ENCODE data around the gene RFTN1. TPM values are rescaled to one million over a fixed set of nuclear protein-coding genes. Genes with fewer than 3 reads are reported as not detected.

The RFTN1 gene
- total and polyA plus RNA-seq, 2 of the 8 experiments (the other 6 are each of a cell fraction or from before 2014, with no cell fraction given): 4.6 to 6.7 TPM

- DNase-seq (ENCODE audit: low read depth in 1 of 2, low spot score in 2 of 2): no peak
- Histone ChIP-seq H4K5ac (ENCODE audit: insufficient read length, low read depth, low read length) (no peak overlapping the region), H3K4me3 (ENCODE audit: extremely low read depth in 1 of 4, insufficient read depth in 2 of 4, low read depth in 3 of 4, low read length in 4 of 4) (no peak overlapping the region), H3K4ac (replicated peaks; ENCODE audit: insufficient read length, low read depth, low read length) (no peak overlapping the region), H3K23me2 (ENCODE audit: low read depth, low read length) (no peaks in the 10 kb centered on the region), H3K56ac (replicated peaks; ENCODE audit: insufficient read length, low read depth, low read length) (no peak overlapping the region), H2BK15ac (ENCODE audit: low read length) (no peak overlapping the region), H3K14ac (ENCODE audit: insufficient read length) (no peak overlapping the region), H3K27me3 (replicated peaks in 1 of 4; ENCODE audit: control insufficient read depth in 3 of 4, extremely low read depth in 1 of 4, insufficient read depth in 3 of 4, low read length in 3 of 4) (no peaks in the 10 kb centered on the region), H2BK20ac (ENCODE audit: low read length) (no peak overlapping the region), H4K20me1 (replicated peaks in 1 of 2; ENCODE audit: control insufficient read depth in 1 of 2, insufficient read depth in 2 of 2, low read length in 2 of 2) (no peaks in the 10 kb centered on the region), H3K9ac (replicated peaks in 1 of 4; ENCODE audit: extremely low read depth in 1 of 4, low read depth in 3 of 4, low read length in 3 of 4) (no peak overlapping the region), H2AK5ac (ENCODE audit: low read depth, low read length) (no peak overlapping the region), H3K4me1 (replicated peaks in 1 of 4; ENCODE audit: control insufficient read depth in 3 of 4, insufficient read depth in 4 of 4, low read length in 3 of 4) (peaks cover 0 to 2% (median 0%) of the 10 kb centered on the region in 4 experiments; a peak in 1 of 7 replicates), H2BK5ac (ENCODE audit: low read depth, low read length) (no peak overlapping the region), H3K9me3 (ENCODE audit: insufficient read depth in 2 of 2, low read depth in 1 of 2, low read length in 1 of 2) (no peaks in the 10 kb centered on the region), H3K36me3 (ENCODE audit: control insufficient read depth in 2 of 4, insufficient read depth in 4 of 4, low read length in 3 of 4) (no peaks in the 10 kb centered on the region), H3K79me1 (ENCODE audit: low read depth, low read length) (no peaks in the 10 kb centered on the region), H3K23ac (ENCODE audit: insufficient read length) (no peak overlapping the region), H4K91ac (replicated peaks; ENCODE audit: insufficient read length, low read length) (no peak overlapping the region), H2BK12ac (ENCODE audit: low read depth, low read length) (no peak overlapping the region), H4K8ac (ENCODE audit: extremely low read depth, insufficient read depth, low read length) (no peak overlapping the region), H3K18ac (ENCODE audit: extremely low read depth, low read length) (no peak overlapping the region), H3K4me2 (ENCODE audit: insufficient read depth in 1 of 2, low read depth in 2 of 2, low read length in 2 of 2) (no peak overlapping the region), H3K27ac (ENCODE audit: low read depth, low read length) (no peak overlapping the region), H2AFZ (ENCODE audit: low read length) (no peak overlapping the region), H2BK120ac (replicated peaks; ENCODE audit: low read depth, low read length) (no peak overlapping the region), H3K79me2 (ENCODE audit: control insufficient read depth in 1 of 2, insufficient read depth in 2 of 2, low read length in 2 of 2) (no peaks in the 10 kb centered on the region)
- no peak for TF ChIP-seq EZH2 (IDR thresholded peaks at IDR 0.05; ENCODE audit: low read depth, low read length, severe bottlenecking)
- no peak for TF ChIP-seq SP4 (IDR thresholded peaks at IDR 0.05; ENCODE audit: low read length)
- TF ChIP-seq MAFK (IDR thresholded peaks at IDR 0.05; ENCODE audit: low read depth, low read length): no peak
- no peak for TF ChIP-seq ATF2 (IDR thresholded peaks at IDR 0.05; ENCODE audit: low read length)
- no peak for TF ChIP-seq CBX5 (IDR thresholded peaks at IDR 0.05; ENCODE audit: low read depth, low read length)
- TF ChIP-seq CHD1 (IDR thresholded peaks at IDR 0.05; ENCODE audit: low read depth, low read length): no peak
- no peak for TF ChIP-seq CHD2 (IDR thresholded peaks at IDR 0.05; ENCODE audit: low read length)
- no peak for TF ChIP-seq RNF2 (IDR thresholded peaks at IDR 0.05; ENCODE audit: borderline replicate concordance, low read depth, low read length, missing control alignments, poor library complexity, severe bottlenecking)
- FAIRE-seq: no peak
- POLR2A ChIA-PET (ENCODE audit: partially characterized antibody): interaction anchor here (1.1 kb wide), 1 partner anchor 16 kb away, joined by 3 read pairs; no protein-coding TSS in a partner anchor
- CTCF ChIA-PET (ENCODE audit: partially characterized antibody): interaction anchor here (0.7 to 1.1 kb wide), 3 partner anchors 25 to 125 kb away, joined by 3 read pairs; no protein-coding TSS in a partner anchor
- 85% methylated on average over 12 of the region's 12 CpGs; no CpG with 5 or more reads in 1 of the 2 experiments for WGBS, 2 experiments (ENCODE audit: extremely low coverage in 1 of 2, insufficient coverage in 1 of 2, insufficient read length in 1 of 2, insufficient replicate concordance in 2 of 2, low coverage in 1 of 2, low lambda C conversion rate in 2 of 2, missing lambda C conversion rate in 1 of 2)
Observed at GRCh38 chr3:16425398-16426028, 88.0 kb downstream of the RFTN1 start.

All from H1 (cell line).